ENCODE measurements around the gene HCLS1.

DNA sequence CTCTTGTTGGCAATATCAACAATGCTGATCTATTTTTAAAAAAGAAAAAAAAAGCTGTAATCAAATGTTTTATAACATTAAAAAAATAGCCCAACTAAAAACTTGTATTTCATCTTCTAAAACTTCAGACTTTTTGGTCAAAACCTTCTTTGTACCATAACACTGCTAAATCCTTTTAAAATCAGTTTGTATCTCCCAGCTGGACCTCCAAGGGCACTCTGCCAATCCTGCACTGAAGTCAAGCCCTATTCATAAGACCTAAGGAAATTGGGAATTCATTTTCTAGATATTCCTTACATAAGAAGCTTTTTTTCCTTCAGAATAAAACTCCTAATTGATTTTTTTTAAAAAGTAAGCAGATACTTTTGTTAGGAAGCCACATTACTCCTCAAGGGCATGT lies 38.2 kb upstream of the HCLS1 start:
- TF ChIP-seq POLR2AphosphoS5 (IDR thresholded peaks at IDR 0.05) (no peak), POLR2A (IDR thresholded peaks at IDR 0.05) (no peak), EP300 (IDR thresholded peaks at IDR 0.05) (no peak)
- TF ChIP-seq, protein P1, sequence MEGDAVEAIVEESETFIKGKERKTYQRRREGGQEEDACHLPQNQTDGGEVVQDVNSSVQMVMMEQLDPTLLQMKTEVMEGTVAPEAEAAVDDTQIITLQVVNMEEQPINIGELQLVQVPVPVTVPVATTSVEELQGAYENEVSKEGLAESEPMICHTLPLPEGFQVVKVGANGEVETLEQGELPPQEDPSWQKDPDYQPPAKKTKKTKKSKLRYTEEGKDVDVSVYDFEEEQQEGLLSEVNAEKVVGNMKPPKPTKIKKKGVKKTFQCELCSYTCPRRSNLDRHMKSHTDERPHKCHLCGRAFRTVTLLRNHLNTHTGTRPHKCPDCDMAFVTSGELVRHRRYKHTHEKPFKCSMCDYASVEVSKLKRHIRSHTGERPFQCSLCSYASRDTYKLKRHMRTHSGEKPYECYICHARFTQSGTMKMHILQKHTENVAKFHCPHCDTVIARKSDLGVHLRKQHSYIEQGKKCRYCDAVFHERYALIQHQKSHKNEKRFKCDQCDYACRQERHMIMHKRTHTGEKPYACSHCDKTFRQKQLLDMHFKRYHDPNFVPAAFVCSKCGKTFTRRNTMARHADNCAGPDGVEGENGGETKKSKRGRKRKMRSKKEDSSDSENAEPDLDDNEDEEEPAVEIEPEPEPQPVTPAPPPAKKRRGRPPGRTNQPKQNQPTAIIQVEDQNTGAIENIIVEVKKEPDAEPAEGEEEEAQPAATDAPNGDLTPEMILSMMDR (IDR thresholded peaks at IDR 0.05) = no peak
